ENCODE data around the gene VCL.

GRCh38 chr10:74153676-74154075 lies 155.8 kb downstream of the VCL start:
- TF ChIP-seq GTF3C2 (IDR thresholded peaks at IDR 0.05; ENCODE audit: borderline replicate concordance, extremely low read depth, insufficient read length) (no peak), GABPA (tag; conservative IDR thresholded peaks at IDR 0.05; ENCODE audit: low read depth) (no peak), NR2C1 (IDR thresholded peaks at IDR 0.05) (no peak), NR2C1 (tag; IDR thresholded peaks at IDR 0.05) (no peak), E2F1 (CRISPR knock-in tag; IDR thresholded peaks at IDR 0.05) (no peak), JUND (IDR thresholded peaks at IDR 0.05; ENCODE audit: borderline replicate concordance, low read depth, low read length) (no peak), JUND (tag; IDR thresholded peaks at IDR 0.05; ENCODE audit: borderline replicate concordance, low read depth, low read length) (no peak)

Measured in K562 (cell line).